HCT116 (cell line): ENCODE results near the gene OLFML1. TPM values are rescaled to one million over a fixed set of nuclear protein-coding genes. Genes with fewer than 3 reads are reported as not detected.

ENCODE experiments used
- ATAC-seq: fragments of 200-7000 bp; cut with Tn5 transposase; 2 replicates; pipeline ENCODE4 v1.9.1; 2020; ENCODE audit warnings: mild to moderate bottlenecking, moderate library complexity
- BruUV-seq: library from RNA; stranded (reverse); fragments of 400-500 nt; replicated peaks from 2 replicates; lab custom pipeline; 2021; lab: Mats Ljungman, UMichigan
- CTCF ChIA-PET: fragments of 300-600 bp; sonication (Branson Sonifier 250); formaldehyde crosslinking; loops from one replicate; lab custom pipeline; 2021; ENCODE audit warnings: antibody characterized with exemption; lab: Charles Lee
- POLR2A ChIA-PET: fragments of 300-600, 350-600 bp; sonication (Branson Sonifier 250); formaldehyde crosslinking; loops from one replicate; lab custom pipeline; 2021; ENCODE audit warnings: antibody characterized with exemption; lab: Charles Lee
- RAD21 ChIA-PET, 2 experiments: fragments of 300-600 bp; sonication (Branson Sonifier 250); formaldehyde crosslinking; loops; one replicate each; lab custom pipeline; 2023; ENCODE audit warnings: low total read pairs in 2 of 2; ENCODE audit not compliant: uncharacterized antibody in 2 of 2, unreplicated experiment in 2 of 2, low non-redundant PET in 1 of 2; lab: Charles Lee
- DNase-seq: peaks from one replicate; pipeline ENCODE4 v3.0.0-alpha.2; 2010; ENCODE audit warnings: low read depth, low spot score
- H2AFZ ChIP-seq: fragments of 200-600 bp; shearing (Covaris generic), sonication (generic); 2 replicates; pipeline ENCODE4 v1.6.1; 2017; ENCODE audit warnings: low read depth, mixed run types, mixed read lengths, antibody characterized with exemption, low read length; ENCODE audit not compliant: poor library complexity, severe bottlenecking
- H3K27ac ChIP-seq: 2 replicates; pipeline ENCODE4 v1.5.1; 2012; ENCODE audit warnings: low read depth, low read length
- H3K27me3 ChIP-seq: fragments of 200-600 bp; sonication (generic); 2 replicates; pipeline ENCODE4 v1.6.1; 2016; ENCODE audit warnings: mixed run types, low read length, mixed read lengths; ENCODE audit not compliant: insufficient read depth
- H3K36me3 ChIP-seq, 2 experiments: fragments of 200-500 bp in 1 of 2; fragments of 200-600 bp in 1 of 2; sonication (Bioruptor generic) in 1 of 2; sonication (generic) in 1 of 2; 2 replicates each; pipeline versions ENCODE4 v1.5.1 to v1.6.1; 2014 to 2016; ENCODE audit warnings: low read length in 2 of 2, inconsistent platforms in 1 of 2, mixed read lengths in 1 of 2, mixed run types in 1 of 2; ENCODE audit not compliant: insufficient read depth in 2 of 2, control insufficient read depth in 1 of 2
- H3K4me1 ChIP-seq, 2 experiments: fragments of 200-600 bp in 1 of 2; sonication (generic) in 1 of 2; 2 replicates each; pipeline versions ENCODE4 v1.5.1 to v1.6.1; 2012 to 2017; ENCODE audit warnings: low read length in 2 of 2, inconsistent platforms in 1 of 2, mild to moderate bottlenecking in 1 of 2, mixed read lengths in 1 of 2, mixed run types in 1 of 2, moderate library complexity in 1 of 2; ENCODE audit not compliant: insufficient read depth in 2 of 2, control insufficient read depth in 1 of 2
- H3K4me2 ChIP-seq: fragments of 200-600 bp; sonication (generic); 2 replicates; pipeline ENCODE4 v1.6.1; 2017; ENCODE audit warnings: mixed run types, low read length, mixed read lengths
- H3K4me3 ChIP-seq, 2 experiments: fragments of 200-600 bp in 1 of 2; sonication (generic) in 1 of 2; replicated peaks in 1 of 2; 2 replicates each; pipeline ENCODE4 v1.5.1; 2011 to 2016; ENCODE audit warnings: low read length in 2 of 2, control low read depth in 1 of 2, low read depth in 1 of 2, mild to moderate bottlenecking in 1 of 2, mixed read lengths in 1 of 2, mixed run types in 1 of 2
- H3K79me2 ChIP-seq: fragments of 200-600 bp; sonication (generic); 2 replicates; pipeline ENCODE4 v1.6.1; 2017; ENCODE audit warnings: mild to moderate bottlenecking, mixed run types, low read length, moderate library complexity, mixed read lengths; ENCODE audit not compliant: insufficient read depth
- H3K9ac ChIP-seq: fragments of 200-600 bp; sonication (generic); 2 replicates; pipeline ENCODE4 v1.6.1; 2016; ENCODE audit warnings: low read length, mixed read lengths
- H3K9me2 ChIP-seq: fragments of 200-600 bp; sonication (generic), shearing (Covaris generic); 2 replicates; pipeline ENCODE4 v1.6.1; 2017; ENCODE audit warnings: mixed run types, mild to moderate bottlenecking, moderate library complexity; ENCODE audit not compliant: insufficient read depth
- H3K9me3 ChIP-seq, 2 experiments: fragments of 200-500 bp in 1 of 2; fragments of 200-600 bp in 1 of 2; sonication (Bioruptor generic) in 1 of 2; sonication (generic) in 1 of 2; 2 replicates each; pipeline ENCODE4 v1.6.1; 2014 to 2017; ENCODE audit warnings: low read length in 2 of 2, mixed read lengths in 2 of 2, inconsistent platforms in 1 of 2, low read depth in 1 of 2, mild to moderate bottlenecking in 1 of 2, mixed run types in 1 of 2, moderate library complexity in 1 of 2; ENCODE audit not compliant: control insufficient read depth in 1 of 2, insufficient read depth in 1 of 2
- H4K20me1 ChIP-seq: fragments of 200-600 bp; sonication (generic), shearing (Covaris generic); 2 replicates; pipeline ENCODE4 v1.6.1; 2017; ENCODE audit warnings: mixed run types, mild to moderate bottlenecking, moderate library complexity; ENCODE audit not compliant: insufficient read depth
- CBX3 ChIP-seq: IDR thresholded peaks from 2 replicates; pipeline ENCODE4 v1.6.1; 2012; ENCODE audit warnings: low read depth
- EGR1 ChIP-seq: IDR thresholded peaks from 2 replicates; pipeline ENCODE4 v1.6.1; 2012; ENCODE audit warnings: low read depth
- ELF1 ChIP-seq: IDR thresholded peaks from 2 replicates; pipeline ENCODE4 v1.6.1; 2012; ENCODE audit warnings: low read depth, borderline replicate concordance
- EZH2 ChIP-seq: fragments of 200-600 bp; sonication (generic); IDR thresholded peaks from 2 replicates; pipeline ENCODE4 v1.6.1; 2017; ENCODE audit warnings: antibody characterized with exemption, mixed run types
- EZH2phosphoT487 ChIP-seq: fragments of 200-600 bp; IDR thresholded peaks from 2 replicates; pipeline ENCODE4 v1.6.1; 2018; ENCODE audit warnings: antibody characterized with exemption, borderline replicate concordance
- FOSL1 ChIP-seq: IDR thresholded peaks from 2 replicates; pipeline ENCODE4 v1.6.1; 2012; ENCODE audit warnings: low read depth
- JUND ChIP-seq: IDR thresholded peaks from 2 replicates; pipeline ENCODE4 v1.6.1; 2012
- POLR2A ChIP-seq: IDR thresholded peaks from 2 replicates; pipeline ENCODE4 v1.7.0; 2011; ENCODE audit warnings: borderline replicate concordance; ENCODE audit not compliant: insufficient read depth, insufficient read length; ENCODE audit errors: extremely low read depth
- SP1 ChIP-seq: IDR thresholded peaks from 2 replicates; pipeline ENCODE4 v1.6.1; 2012; ENCODE audit warnings: low read depth
- SRF ChIP-seq: IDR thresholded peaks from 2 replicates; pipeline ENCODE4 v1.6.1; 2012; ENCODE audit warnings: low read depth
- TCF7L2 ChIP-seq: IDR thresholded peaks from 2 replicates; pipeline ENCODE4 v1.7.0; 2011; ENCODE audit warnings: borderline replicate concordance, inconsistent platforms; ENCODE audit not compliant: insufficient read depth, insufficient read length; ENCODE audit errors: extremely low read depth
- ZFX ChIP-seq: fragments of 450-650 bp; IDR thresholded peaks from 2 replicates; pipeline ENCODE4 v1.6.1; 2017
- ZNF274 ChIP-seq: fragments of 200-500 bp; sonication (Bioruptor generic); IDR thresholded peaks from 2 replicates; pipeline ENCODE4 v1.6.1; 2014; ENCODE audit warnings: mild to moderate bottlenecking, low read depth, low read length, inconsistent platforms
- intact Hi-C: fragments of 100-400 bp; cut with micrococcal nuclease; formaldehyde crosslinking; loops from 2 replicates; pipeline ENCODE4 v1.10.0; 2022
- total RNA-seq: library from RNA; stranded (reverse); gene quantifications from one replicate; pipeline ENCODE4 v1.2.1, GENCODE V29; 2021; ENCODE audit not compliant: unreplicated experiment
- TF ChIP-seq, protein P1 (sequence below): IDR thresholded peaks from 2 replicates; pipeline ENCODE4 v1.6.1; 2011; ENCODE audit warnings: mild to moderate bottlenecking, low read length, moderate library complexity; ENCODE audit not compliant: insufficient replicate concordance; ENCODE audit errors: extremely low read depth
- TF ChIP-seq, protein P2 (sequence below): IDR thresholded peaks from 2 replicates; pipeline ENCODE4 v1.6.1; 2012

OLFML1 gene
- total RNA-seq, 1 experiment from 2014 or later: not detected

DNA sequence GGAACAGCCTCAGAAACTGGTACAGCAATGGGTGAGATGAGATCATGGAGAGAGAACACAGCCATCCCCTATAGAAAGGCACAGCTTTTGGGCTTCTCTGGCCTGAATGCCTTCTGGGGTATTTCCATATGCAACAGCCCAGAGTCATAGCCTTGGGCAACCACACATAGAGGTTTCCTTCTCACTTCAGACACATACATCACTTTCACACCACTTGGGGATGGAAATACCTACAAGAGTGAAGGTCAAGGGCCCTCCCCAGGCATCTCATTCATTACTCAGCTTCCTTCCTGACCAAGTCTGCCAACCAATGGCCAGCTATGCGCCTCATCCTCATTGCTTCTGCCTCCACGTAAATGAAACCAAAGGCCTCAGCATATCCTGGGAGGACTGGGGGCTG, 17.7 kb upstream of the OLFML1 start:
- Histone ChIP-seq H4K20me1 (no peaks in the 10 kb centered on the region), H3K4me1 (no peaks in the 10 kb centered on the region)
- intact Hi-C loops: no loop called here
- no peak for TF ChIP-seq EZH2
- no peak for TF ChIP-seq TCF7L2
- TF ChIP-seq, protein P1, sequence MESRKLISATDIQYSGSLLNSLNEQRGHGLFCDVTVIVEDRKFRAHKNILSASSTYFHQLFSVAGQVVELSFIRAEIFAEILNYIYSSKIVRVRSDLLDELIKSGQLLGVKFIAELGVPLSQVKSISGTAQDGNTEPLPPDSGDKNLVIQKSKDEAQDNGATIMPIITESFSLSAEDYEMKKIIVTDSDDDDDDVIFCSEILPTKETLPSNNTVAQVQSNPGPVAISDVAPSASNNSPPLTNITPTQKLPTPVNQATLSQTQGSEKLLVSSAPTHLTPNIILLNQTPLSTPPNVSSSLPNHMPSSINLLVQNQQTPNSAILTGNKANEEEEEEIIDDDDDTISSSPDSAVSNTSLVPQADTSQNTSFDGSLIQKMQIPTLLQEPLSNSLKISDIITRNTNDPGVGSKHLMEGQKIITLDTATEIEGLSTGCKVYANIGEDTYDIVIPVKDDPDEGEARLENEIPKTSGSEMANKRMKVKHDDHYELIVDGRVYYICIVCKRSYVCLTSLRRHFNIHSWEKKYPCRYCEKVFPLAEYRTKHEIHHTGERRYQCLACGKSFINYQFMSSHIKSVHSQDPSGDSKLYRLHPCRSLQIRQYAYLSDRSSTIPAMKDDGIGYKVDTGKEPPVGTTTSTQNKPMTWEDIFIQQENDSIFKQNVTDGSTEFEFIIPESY: no peak
- TF ChIP-seq ZFX: no peak
- no peak for TF ChIP-seq JUND
- TF ChIP-seq EGR1: no peak
- TF ChIP-seq SP1: no peak
- TF ChIP-seq CBX3: no peak
- no peak for TF ChIP-seq EZH2phosphoT487
- TF ChIP-seq, protein P2, sequence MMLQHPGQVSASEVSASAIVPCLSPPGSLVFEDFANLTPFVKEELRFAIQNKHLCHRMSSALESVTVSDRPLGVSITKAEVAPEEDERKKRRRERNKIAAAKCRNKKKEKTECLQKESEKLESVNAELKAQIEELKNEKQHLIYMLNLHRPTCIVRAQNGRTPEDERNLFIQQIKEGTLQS: no peak
- TF ChIP-seq FOSL1: no peak
- TF ChIP-seq SRF: no peak
- TF ChIP-seq ZNF274: no peak
- no peak for TF ChIP-seq ELF1
- no peak for TF ChIP-seq POLR2A
- TF ChIP-seq, all 23 proteins: peak for 0
- no TSS peak for BruUV-seq
- Histone ChIP-seq H3K9ac (no peak overlapping the region), H3K4me2 (no peak overlapping the region), H3K9me3 (no peaks in the 10 kb centered on the region), H3K9me2 (no peaks in the 10 kb centered on the region), H3K27me3 (peaks cover 37% of the 10 kb centered on the region), H2AFZ (no peak overlapping the region), H3K27ac (no peak overlapping the region), H3K79me2 (no peaks in the 10 kb centered on the region), H3K36me3 (no peaks in the 10 kb centered on the region), H3K4me3 (no peak overlapping the region)
- DNase-seq (no peak), ATAC-seq (no peak)
- ChIA-PET POLR2A (no interaction called here), RAD21 (no interaction called here), CTCF (no interaction called here)
